Psoas muscle (tissue), 8 donors: ENCODE results near the gene TRAF3IP1. TPM values are rescaled to one million over a fixed set of nuclear protein-coding genes. Genes with fewer than 3 reads are reported as not detected.
"Not testable (repeated sequence)": the region's sequence is repeated elsewhere in the genome, so short reads cannot be mapped to it uniquely, and the experiment has no call there.

Experiments used
- ATAC-seq, 4 donors: fragments of 200-7000 bp; cut with Tn5 transposase; one replicate each; pipeline ENCODE4 v1.9.1; 2020; ENCODE audit warnings: moderate library complexity in 3 of 4, mild to moderate bottlenecking in 2 of 4
- DNase-seq, 2 donors: peaks; one replicate each; pipeline ENCODE4 v3.0.0-alpha.2; 2020
- H3K27ac ChIP-seq: fragments of 200-600 bp; one replicate; pipeline ENCODE4 v1.8.0; 2022
- H3K27me3 ChIP-seq, 3 donors: fragments of 200-600 bp in 1 of 3; one replicate each; pipeline versions ENCODE4 v1.6.1 to v1.8.0; 2013 to 2022; ENCODE audit warnings: low read length in 2 of 3, mild to moderate bottlenecking in 2 of 3, moderate library complexity in 1 of 3; ENCODE audit not compliant: insufficient read depth in 3 of 3
- H3K36me3 ChIP-seq, 2 donors: fragments of 200-600 bp in 1 of 2; one replicate each; pipeline versions ENCODE4 v1.6.1 to v1.8.0; 2013 to 2022; ENCODE audit warnings: low read depth in 1 of 2, mild to moderate bottlenecking in 1 of 2, moderate library complexity in 1 of 2; ENCODE audit not compliant: insufficient read depth in 1 of 2
- H3K4me1 ChIP-seq: fragments of 200-600 bp; one replicate; pipeline ENCODE4 v1.8.0; 2022
- H3K4me3 ChIP-seq: fragments of 200-600 bp; one replicate; pipeline ENCODE4 v1.8.0; 2022; ENCODE audit warnings: mild to moderate bottlenecking
- H3K9me3 ChIP-seq: fragments of 200-600 bp; one replicate; pipeline ENCODE4 v1.8.0; 2022
- WGBS, 3 donors: extraction: QIAGEN DNeasy Blood & Tissue Kit; methylation state at CpG; one replicate each; pipeline versions ENCODE4 v1.1.6 to v1.1.7; 2013; 5-methylcytosine and 5-hydroxymethylcytosine counted together
- intact Hi-C, 2 donors: fragments of 100-400 bp; cut with DNase I; formaldehyde crosslinking; loops; one replicate each; pipeline versions ENCODE4 v1.11.0 to v1.14.2; 2022
- polyA plus RNA-seq, 3 donors: library from polyadenylated mRNA; stranded (reverse); fragments of 200-250 nt; gene quantifications; one replicate each; pipeline ENCODE4 v1.2.3, GENCODE V29; 2013
- total RNA-seq, 4 donors: library from RNA; stranded (reverse); fragmentation: NEBNext Ultra II Directional in 2 of 4; extraction: Animal tissue kit (Norgen Biotek cat#: 25700) in 2 of 4; gene quantifications; one replicate each; pipeline versions ENCODE4 v1.2.1 to v1.2.4, GENCODE V29; 2021 to 2023
- TF ChIP-seq, protein P1 (sequence below): fragments of 200-600 bp; IDR thresholded peaks from one replicate; pipeline ENCODE4 v1.8.0; 2022; ENCODE audit warnings: antibody characterized with exemption
- donor health status: healthy with polysubstance abuse.
- donor health status: DM: no; HTN: no; CAD: no; lungs with moderate emphysema.
- donor health status: Bipolar disorder and iron deficiency.
- donor health status: healthy.
- donor health status: DM: yes; HTN: yes; CAD: no.
- donor health status: DM: no; HTN: no; CAD: no.
- donor health status: DM: no; HTN: no; CAD: no.
- donor health status: DM: yes; HTN: yes; CAD: no.

Gene TRAF3IP1
- total and polyA plus RNA-seq, 7 donors: 2.9 to 30.9 (median 16.3) TPM

DNA sequence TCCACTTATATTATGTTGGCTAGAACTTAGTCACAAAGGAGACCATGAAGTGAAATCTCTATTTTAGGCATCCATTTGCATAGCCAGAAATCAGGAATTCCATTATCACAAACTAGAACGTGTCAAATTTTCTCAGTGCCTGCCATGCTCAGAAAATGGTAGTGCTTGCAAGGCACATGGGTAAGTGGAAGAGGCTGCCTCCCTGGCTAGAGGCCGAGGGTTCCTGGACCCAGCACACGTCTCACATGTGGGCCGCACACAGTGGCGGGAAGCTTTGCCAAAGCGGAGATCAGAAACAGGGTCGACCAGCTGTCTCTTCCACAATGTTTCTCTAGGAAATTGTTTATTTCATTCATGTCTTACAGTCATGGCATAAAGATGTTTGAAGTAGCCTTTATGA lies 42.3 kb downstream of the TRAF3IP1 start:
- Histone ChIP-seq H3K27ac (no peak overlapping the region), H3K9me3 (no peaks in the 10 kb centered on the region), H3K36me3 (peaks cover 0 to 24% of the 10 kb centered on the region in 2 donors), H3K27me3 (no peaks in the 10 kb centered on the region), H3K4me1 (peaks cover 1% of the 10 kb centered on the region), H3K4me3 (no peak overlapping the region)
- DNase-seq (no peak), ATAC-seq (peak in 1 of 4 donors; percentile 54)
- TF ChIP-seq, protein P1, sequence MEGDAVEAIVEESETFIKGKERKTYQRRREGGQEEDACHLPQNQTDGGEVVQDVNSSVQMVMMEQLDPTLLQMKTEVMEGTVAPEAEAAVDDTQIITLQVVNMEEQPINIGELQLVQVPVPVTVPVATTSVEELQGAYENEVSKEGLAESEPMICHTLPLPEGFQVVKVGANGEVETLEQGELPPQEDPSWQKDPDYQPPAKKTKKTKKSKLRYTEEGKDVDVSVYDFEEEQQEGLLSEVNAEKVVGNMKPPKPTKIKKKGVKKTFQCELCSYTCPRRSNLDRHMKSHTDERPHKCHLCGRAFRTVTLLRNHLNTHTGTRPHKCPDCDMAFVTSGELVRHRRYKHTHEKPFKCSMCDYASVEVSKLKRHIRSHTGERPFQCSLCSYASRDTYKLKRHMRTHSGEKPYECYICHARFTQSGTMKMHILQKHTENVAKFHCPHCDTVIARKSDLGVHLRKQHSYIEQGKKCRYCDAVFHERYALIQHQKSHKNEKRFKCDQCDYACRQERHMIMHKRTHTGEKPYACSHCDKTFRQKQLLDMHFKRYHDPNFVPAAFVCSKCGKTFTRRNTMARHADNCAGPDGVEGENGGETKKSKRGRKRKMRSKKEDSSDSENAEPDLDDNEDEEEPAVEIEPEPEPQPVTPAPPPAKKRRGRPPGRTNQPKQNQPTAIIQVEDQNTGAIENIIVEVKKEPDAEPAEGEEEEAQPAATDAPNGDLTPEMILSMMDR: no peak
- WGBS, 3 donors: 36 to 53% (median 48%) methylated on average over 7 of the region's 7 CpGs
- intact Hi-C loops: no loop called here

DNA sequence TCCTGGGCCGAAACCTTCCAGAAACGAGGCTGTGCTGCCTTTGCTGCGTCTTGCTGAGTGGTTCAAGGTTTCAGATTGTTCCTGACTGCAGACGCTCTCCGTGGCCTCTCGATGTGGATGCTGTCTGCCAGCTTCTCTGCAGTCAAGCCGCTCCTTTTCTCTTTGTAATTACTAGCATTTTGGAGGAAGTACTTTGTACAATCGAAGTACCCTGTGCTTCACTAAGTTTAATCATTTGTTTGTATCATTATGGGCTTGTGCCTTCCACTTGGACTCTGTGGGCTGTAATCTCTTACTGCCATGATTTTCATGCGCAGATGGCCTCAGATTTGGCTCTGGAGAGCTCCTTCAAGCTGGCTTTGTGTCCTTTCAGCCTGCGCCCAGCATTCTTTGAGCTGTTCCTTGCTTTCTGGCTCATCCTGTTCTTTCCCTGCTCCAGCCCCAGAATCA lies 49.3 kb downstream of the TRAF3IP1 start:
- Histone ChIP-seq H3K27me3 (no peaks in the 10 kb centered on the region), H3K9me3 (no peaks in the 10 kb centered on the region), H3K4me3 (no peak overlapping the region), H3K27ac (no peak overlapping the region), H3K4me1 (no peaks in the 10 kb centered on the region), H3K36me3 (no peaks in the 10 kb centered on the region)
- TF ChIP-seq, protein P1: no peak
- DNase-seq: no peak
- ATAC-seq: no peak
- intact Hi-C loops: loop anchor here (2.0 to 10.0 kb wide), 5 partner anchors 93 to 418 kb away; no protein-coding TSS in a partner anchor
- WGBS, 3 donors: 83 to 84% (median 84%) methylated on average over 10 of the region's 10 CpGs

DNA sequence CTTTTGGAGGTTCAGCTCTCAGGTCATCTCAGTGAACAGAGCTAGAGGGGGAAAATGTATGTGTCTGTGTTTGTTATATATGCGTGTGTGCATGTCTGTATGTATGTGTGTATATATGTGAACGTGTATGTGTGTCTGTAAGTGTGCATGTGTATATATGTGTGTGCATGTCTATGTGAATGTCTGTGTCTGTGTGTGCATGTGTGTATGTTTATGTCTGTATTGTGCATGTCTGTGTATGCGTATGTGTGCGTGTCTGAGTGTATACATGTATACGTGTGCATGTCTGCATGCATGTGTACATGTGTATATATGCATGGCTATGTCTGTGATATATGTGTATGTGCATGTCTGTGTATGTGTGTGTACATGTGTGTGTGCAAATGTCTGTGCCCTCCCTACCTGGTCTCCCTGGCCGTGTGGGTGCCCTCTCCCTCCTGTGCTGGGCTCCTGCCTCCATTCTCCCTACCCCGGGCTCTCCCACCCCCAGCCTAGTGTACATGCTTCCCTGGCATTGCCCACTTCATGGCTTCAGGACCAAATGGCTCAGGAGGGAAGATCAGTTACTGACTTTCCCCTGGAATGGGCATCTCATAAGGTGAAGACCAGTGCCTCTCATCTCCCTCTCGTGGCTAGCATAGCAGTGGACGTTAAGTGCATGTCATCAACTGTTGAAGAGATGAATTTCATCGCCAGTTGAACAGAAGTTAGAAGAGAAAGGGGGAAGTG lies 49.9 kb downstream of the TRAF3IP1 start:
- ATAC-seq: peak in 3 of 4 donors; percentile 21 to 64 (median 29)
- 88 to 94% (median 90%) methylated on average over 10 of the region's 10 CpGs for WGBS, 3 donors
- TF ChIP-seq, protein P1: no peak
- Histone ChIP-seq H3K4me1 (no peaks in the 10 kb centered on the region), H3K27ac (no peak overlapping the region), H3K27me3 (no peaks in the 10 kb centered on the region), H3K4me3 (no peak overlapping the region), H3K9me3 (no peaks in the 10 kb centered on the region), H3K36me3 (no peaks in the 10 kb centered on the region)
- intact Hi-C loops: loop anchor here (2.0 to 10.0 kb wide), 4 partner anchors 95 to 417 kb away; no protein-coding TSS in a partner anchor
- DNase-seq: no peak

DNA sequence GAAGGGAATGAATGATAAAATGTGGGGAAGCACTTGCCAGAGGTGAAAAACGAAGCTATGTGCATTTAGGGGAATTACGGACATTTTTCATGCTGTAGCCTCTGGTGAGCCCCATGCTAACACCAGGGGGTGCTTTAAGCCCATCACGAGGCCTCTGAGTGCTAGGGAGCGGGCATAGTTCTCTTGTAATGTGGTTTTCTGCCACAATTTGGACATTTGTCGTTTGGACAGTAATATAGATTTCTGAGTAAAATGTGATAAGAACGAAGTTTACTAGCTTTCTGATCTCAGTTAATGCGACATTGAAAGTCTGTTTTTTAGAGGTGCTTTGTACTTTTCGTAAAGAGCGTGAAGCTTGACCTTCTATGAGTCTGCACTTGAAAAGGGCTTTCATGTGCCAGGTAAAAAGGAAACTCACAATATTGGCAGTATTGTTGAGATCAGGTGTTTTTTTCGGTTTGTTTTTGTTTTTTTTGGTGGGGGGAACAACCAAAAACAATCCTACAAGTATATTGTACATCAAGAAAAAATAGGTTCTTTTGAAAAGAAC lies 50.6 kb downstream of the TRAF3IP1 start:
- intact Hi-C loops: loop anchor here (2.0 to 10.0 kb wide), 4 partner anchors 94 to 416 kb away; no protein-coding TSS in a partner anchor
- ATAC-seq (peak; percentile 73 to 95 (median 88)), DNase-seq (peak; percentile 39 to 75)
- H3K9me3 ChIP-seq: no peaks in the 10 kb centered on the region
- 46 to 53% (median 48%) methylated on average over 10 of the region's 10 CpGs for WGBS, 3 donors
- H3K36me3 ChIP-seq: no peaks in the 10 kb centered on the region
- TF ChIP-seq, protein P1: peak; percentile 73
- no peak overlapping the region for H3K4me3 ChIP-seq
- H3K4me1 ChIP-seq: no peaks in the 10 kb centered on the region
- H3K27me3 ChIP-seq: no peaks in the 10 kb centered on the region
- no peak overlapping the region for H3K27ac ChIP-seq

DNA sequence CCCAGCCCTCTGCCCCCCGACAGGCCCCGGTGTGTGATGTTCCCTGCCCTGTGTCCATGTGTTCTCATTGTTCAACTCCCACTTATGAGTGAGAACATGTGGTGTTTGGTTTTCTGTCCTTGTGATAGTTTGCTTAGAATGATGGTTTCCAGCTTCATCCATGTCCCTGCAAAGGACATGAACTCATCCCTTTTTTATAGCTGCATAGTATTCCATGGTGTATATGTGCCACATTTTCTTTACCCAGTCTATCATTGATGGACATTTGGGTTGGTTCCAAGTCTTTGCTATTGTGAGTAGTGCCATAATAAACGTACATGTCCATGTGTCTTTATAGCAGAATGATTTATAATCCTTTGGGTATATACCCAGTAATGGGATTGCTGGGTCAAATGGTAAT lies 52.0 kb downstream of the TRAF3IP1 start:
- intact Hi-C loops: loop anchor here (5.0 to 10.0 kb wide), 2 partner anchors 223 to 415 kb away; no protein-coding TSS in a partner anchor
- not testable (repeated sequence) for H3K9me3 ChIP-seq, H3K27ac ChIP-seq, H3K36me3 ChIP-seq, H3K27me3 ChIP-seq, ATAC-seq, H3K4me3 ChIP-seq, DNase-seq, H3K4me1 ChIP-seq
- WGBS, 3 donors: 92 to 97% (median 92%) methylated on average over 3 of the region's 3 CpGs
